Smooth muscle cell (in vitro differentiated cells): Measurements from ENCODE around the gene GGT7. TPM values are rescaled to one million over a fixed set of nuclear protein-coding genes. Genes with fewer than 3 reads are reported as not detected.

Experiments used
- DNase-seq: peaks from one replicate; lab custom pipeline; 2025; ENCODE audit not compliant: unreplicated experiment; lab: John Stamatoyannopoulos, UW
- H2AFZ ChIP-seq: fragments of 200-600 bp; sonication (generic); 2 replicates; pipeline ENCODE4 v1.6.0; 2016; ENCODE audit warnings: antibody characterized with exemption, low read depth, mild to moderate bottlenecking
- H3F3A ChIP-seq: fragments of 200-600 bp; sonication (generic); 2 replicates; pipeline ENCODE4 v1.6.0; 2017; ENCODE audit warnings: antibody characterized with exemption, low read depth
- H3K27ac ChIP-seq: fragments of 200-600 bp; sonication (generic); 2 replicates; pipeline ENCODE4 v1.5.1; 2016; ENCODE audit warnings: low read depth, mild to moderate bottlenecking
- H3K27me3 ChIP-seq: fragments of 200-600 bp; sonication (generic); 2 replicates; pipeline ENCODE4 v1.6.1; 2016; ENCODE audit warnings: low read depth, mild to moderate bottlenecking
- H3K36me3 ChIP-seq: fragments of 200-600 bp; sonication (generic); 2 replicates; pipeline ENCODE4 v1.5.1; 2016; ENCODE audit warnings: low read depth
- H3K4me1 ChIP-seq: fragments of 200-600 bp; sonication (generic); 2 replicates; pipeline ENCODE4 v1.5.1; 2016; ENCODE audit warnings: low read depth
- H3K4me2 ChIP-seq: fragments of 200-600 bp; sonication (generic); 2 replicates; pipeline ENCODE4 v1.6.0; 2016; ENCODE audit warnings: mild to moderate bottlenecking
- H3K4me3 ChIP-seq: fragments of 200-600 bp; sonication (generic); 2 replicates; pipeline ENCODE4 v1.5.1; 2016; ENCODE audit warnings: mild to moderate bottlenecking
- H3K79me2 ChIP-seq: fragments of 200-600 bp; sonication (generic); 2 replicates; pipeline ENCODE4 v1.6.0; 2016; ENCODE audit warnings: low read depth, mild to moderate bottlenecking
- H3K9ac ChIP-seq: fragments of 200-600 bp; sonication (generic); 2 replicates; pipeline ENCODE4 v1.6.0; 2016; ENCODE audit warnings: low read depth
- H3K9me3 ChIP-seq: fragments of 200-600 bp; sonication (generic); replicated peaks from 2 replicates; pipeline ENCODE4 v1.5.1; 2016; ENCODE audit warnings: low read depth
- H4K20me1 ChIP-seq: fragments of 200-600 bp; sonication (generic); 2 replicates; pipeline ENCODE4 v1.6.0; 2016; ENCODE audit warnings: low read depth
- WGBS: methylation state at CpG from one replicate; pipeline ENCODE4 v1.1.7; 2016; ENCODE audit warnings: low lambda C conversion rate; 5-methylcytosine and 5-hydroxymethylcytosine counted together
- polyA plus RNA-seq: library from polyadenylated mRNA; unstranded; fragments of >200 nt; fragmentation: Nextera tagmentation; extraction: Ambion mirVana; gene quantifications from 2 replicates; pipeline ENCODE4 v1.2.1, GENCODE V29; 2016
- total RNA-seq: library from RNA; depleted of rRNA; stranded (reverse); fragments of >200 nt; gene quantifications from 2 replicates; pipeline ENCODE4 v1.2.3, GENCODE V29; 2014
- TF ChIP-seq, protein P1 (sequence below): fragments of 200-600 bp; sonication (generic); IDR thresholded peaks from 2 replicates; pipeline ENCODE4 v1.5.1; 2017; ENCODE audit warnings: borderline replicate concordance, mild to moderate bottlenecking, antibody characterized with exemption; ENCODE audit not compliant: insufficient read depth, poor library complexity, severe bottlenecking

GGT7 gene
- total and polyA plus RNA-seq, 2 experiments from 2014 or later, result 4.0 to 15.2 TPM

- no peaks in the 10 kb centered on the region for H4K20me1 ChIP-seq
- no peak overlapping the region for H3K27ac ChIP-seq
- H3K36me3 ChIP-seq, result no peaks in the 10 kb centered on the region
- no peaks in the 10 kb centered on the region for H3K27me3 ChIP-seq
- H3K4me3 ChIP-seq, result no peak overlapping the region
- no peak overlapping the region for H3K4me2 ChIP-seq
- 94% methylated on average over 4 of the region's 4 CpGs for WGBS
- H3F3A ChIP-seq, result no peaks in the 10 kb centered on the region
- no peak for DNase-seq
- no peak overlapping the region for H2AFZ ChIP-seq
- H3K79me2 ChIP-seq, result no peaks in the 10 kb centered on the region
- no peaks in the 10 kb centered on the region for H3K4me1 ChIP-seq
- no peak overlapping the region for H3K9ac ChIP-seq
- TF ChIP-seq, protein P1, sequence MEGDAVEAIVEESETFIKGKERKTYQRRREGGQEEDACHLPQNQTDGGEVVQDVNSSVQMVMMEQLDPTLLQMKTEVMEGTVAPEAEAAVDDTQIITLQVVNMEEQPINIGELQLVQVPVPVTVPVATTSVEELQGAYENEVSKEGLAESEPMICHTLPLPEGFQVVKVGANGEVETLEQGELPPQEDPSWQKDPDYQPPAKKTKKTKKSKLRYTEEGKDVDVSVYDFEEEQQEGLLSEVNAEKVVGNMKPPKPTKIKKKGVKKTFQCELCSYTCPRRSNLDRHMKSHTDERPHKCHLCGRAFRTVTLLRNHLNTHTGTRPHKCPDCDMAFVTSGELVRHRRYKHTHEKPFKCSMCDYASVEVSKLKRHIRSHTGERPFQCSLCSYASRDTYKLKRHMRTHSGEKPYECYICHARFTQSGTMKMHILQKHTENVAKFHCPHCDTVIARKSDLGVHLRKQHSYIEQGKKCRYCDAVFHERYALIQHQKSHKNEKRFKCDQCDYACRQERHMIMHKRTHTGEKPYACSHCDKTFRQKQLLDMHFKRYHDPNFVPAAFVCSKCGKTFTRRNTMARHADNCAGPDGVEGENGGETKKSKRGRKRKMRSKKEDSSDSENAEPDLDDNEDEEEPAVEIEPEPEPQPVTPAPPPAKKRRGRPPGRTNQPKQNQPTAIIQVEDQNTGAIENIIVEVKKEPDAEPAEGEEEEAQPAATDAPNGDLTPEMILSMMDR, result no peak
- no peaks in the 10 kb centered on the region for H3K9me3 ChIP-seq
These were observed 20.4 kb downstream of the GGT7 start for GRCh38 chr20:34852298-34852697.

- WGBS, result 96% methylated on average over 14 of the region's 14 CpGs
- H2AFZ ChIP-seq, result no peak overlapping the region
- no peaks in the 10 kb centered on the region for H3F3A ChIP-seq
- no peak overlapping the region for H3K4me3 ChIP-seq
- DNase-seq, result no peak
- H3K79me2 ChIP-seq, result no peaks in the 10 kb centered on the region
- no peak overlapping the region for H3K9ac ChIP-seq
- no peak overlapping the region for H3K27ac ChIP-seq
- no peak overlapping the region for H3K4me2 ChIP-seq
- H3K27me3 ChIP-seq, result no peaks in the 10 kb centered on the region
- TF ChIP-seq, protein P1, result no peak
- no peaks in the 10 kb centered on the region for H3K9me3 ChIP-seq
- H3K36me3 ChIP-seq, result no peaks in the 10 kb centered on the region
- no peaks in the 10 kb centered on the region for H3K4me1 ChIP-seq
- no peaks in the 10 kb centered on the region for H4K20me1 ChIP-seq
These were observed 21.7 kb downstream of the GGT7 start for GRCh38 chr20:34850969-34851368.

DNA sequence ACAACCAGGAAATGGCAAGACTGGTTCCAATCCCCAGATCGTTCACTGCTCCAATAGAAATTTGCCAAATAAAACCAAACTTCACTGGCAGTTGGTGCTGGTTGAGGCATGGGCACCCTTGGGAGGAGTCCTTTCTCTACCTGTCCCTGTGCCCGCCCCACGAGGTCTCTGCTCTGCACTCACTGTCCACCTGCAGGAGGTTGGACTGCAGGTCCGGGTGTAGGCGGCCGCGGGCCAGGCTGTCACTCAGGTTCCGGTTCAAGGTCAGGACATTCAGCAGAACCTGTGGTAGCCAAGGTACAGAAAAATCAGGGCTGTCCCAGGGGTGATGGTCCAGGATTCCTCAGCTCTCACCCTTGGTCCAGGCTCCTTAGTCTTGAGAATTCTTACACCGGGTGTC is 22.9 kb downstream of the GGT7 start:
- no peak for DNase-seq
- TF ChIP-seq, protein P1, result no peak
- H3F3A ChIP-seq, result no peaks in the 10 kb centered on the region
- no peak overlapping the region for H3K9ac ChIP-seq
- WGBS, result 86% methylated on average over 9 of the region's 9 CpGs
- no peaks in the 10 kb centered on the region for H4K20me1 ChIP-seq
- H3K9me3 ChIP-seq, result no peaks in the 10 kb centered on the region
- H3K4me3 ChIP-seq, result no peak overlapping the region
- no peak overlapping the region for H2AFZ ChIP-seq
- no peaks in the 10 kb centered on the region for H3K79me2 ChIP-seq
- no peaks in the 10 kb centered on the region for H3K27me3 ChIP-seq
- H3K4me1 ChIP-seq, result no peaks in the 10 kb centered on the region
- H3K27ac ChIP-seq, result no peak overlapping the region
- H3K36me3 ChIP-seq, result no peaks in the 10 kb centered on the region
- no peak overlapping the region for H3K4me2 ChIP-seq

GRCh38 chr20:34848597-34848996 is 24.1 kb downstream of the GGT7 start:
- Histone ChIP-seq H3K9me3 (no peaks in the 10 kb centered on the region), H3K9ac (no peak overlapping the region), H3K4me3 (no peak overlapping the region), H4K20me1 (no peaks in the 10 kb centered on the region), H2AFZ (no peak overlapping the region), H3K4me2 (no peak overlapping the region), H3K4me1 (no peaks in the 10 kb centered on the region), H3F3A (no peaks in the 10 kb centered on the region), H3K79me2 (no peaks in the 10 kb centered on the region), H3K27ac (no peak overlapping the region), H3K27me3 (no peaks in the 10 kb centered on the region), H3K36me3 (no peaks in the 10 kb centered on the region)
- TF ChIP-seq, protein P1, result no peak
- no peak for DNase-seq
- WGBS, result 98% methylated on average over 5 of the region's 5 CpGs
